ENCODE measurements around the gene METTL26. TPM values are rescaled to one million over a fixed set of nuclear protein-coding genes. Genes with fewer than 3 reads are reported as not detected.
A peak's percentile ranks its signal among the peaks of the same experiment; 100 is the strongest.

The METTL26 gene
- total RNA-seq, 1 donor from 2014 or later, result 53.5 TPM

DNA sequence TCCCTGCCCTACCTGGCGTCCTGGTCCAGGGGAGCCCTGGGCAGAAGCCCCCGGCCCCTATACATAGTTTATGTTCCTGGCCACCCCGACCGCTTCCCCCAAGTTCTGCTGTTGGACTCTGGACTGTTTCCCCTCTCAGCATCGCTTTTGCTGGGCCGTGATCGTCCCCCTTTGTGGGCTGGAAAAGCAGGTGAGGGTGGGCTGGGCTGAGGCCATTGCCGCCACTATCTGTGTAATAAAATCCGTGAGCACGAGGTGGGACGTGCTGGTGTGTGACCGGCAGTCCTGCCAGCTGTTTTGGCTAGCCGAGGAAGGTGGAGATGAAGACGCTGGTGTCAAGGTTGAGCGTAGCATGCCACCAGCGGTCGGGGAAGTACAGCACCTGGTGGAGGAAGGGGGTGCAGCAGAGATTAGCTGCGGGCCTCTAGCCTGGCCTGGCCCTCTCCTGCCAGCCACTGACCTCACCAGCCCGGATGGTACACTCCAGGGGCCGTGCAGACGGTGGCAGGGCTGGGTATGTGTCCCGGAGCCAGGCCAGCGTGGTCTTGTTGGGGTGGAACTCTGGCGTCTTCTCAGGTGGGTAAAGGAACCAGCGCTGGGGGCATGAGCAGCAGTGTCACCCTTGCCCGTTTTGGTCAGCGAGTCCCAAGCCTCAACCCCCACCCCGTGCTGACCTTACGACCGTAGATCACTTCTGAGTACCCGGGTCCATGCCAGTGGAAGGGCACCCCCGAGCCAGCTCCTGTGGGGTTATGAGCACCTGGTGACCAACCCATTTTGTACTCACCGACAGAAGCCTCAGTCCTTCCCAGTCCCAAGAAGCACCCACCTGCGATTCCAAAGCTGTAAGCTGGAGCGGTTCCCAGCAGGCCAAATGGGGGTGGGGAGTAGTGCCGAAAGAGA, 46.6 kb upstream of the METTL26 start:
- no peak for ATAC-seq
- Histone ChIP-seq H3K4me1 (peaks cover 37% of the 10 kb centered on the region), H3K4me3 (peak overlapping the region; percentile 75), H3K9me3 (no peaks in the 10 kb centered on the region), H3K27ac (no peak overlapping the region), H3K27me3 (no peaks in the 10 kb centered on the region), H3K36me3 (peaks cover 17% of the 10 kb centered on the region)
- DNase-seq, result no peak
- TF ChIP-seq, protein P1, sequence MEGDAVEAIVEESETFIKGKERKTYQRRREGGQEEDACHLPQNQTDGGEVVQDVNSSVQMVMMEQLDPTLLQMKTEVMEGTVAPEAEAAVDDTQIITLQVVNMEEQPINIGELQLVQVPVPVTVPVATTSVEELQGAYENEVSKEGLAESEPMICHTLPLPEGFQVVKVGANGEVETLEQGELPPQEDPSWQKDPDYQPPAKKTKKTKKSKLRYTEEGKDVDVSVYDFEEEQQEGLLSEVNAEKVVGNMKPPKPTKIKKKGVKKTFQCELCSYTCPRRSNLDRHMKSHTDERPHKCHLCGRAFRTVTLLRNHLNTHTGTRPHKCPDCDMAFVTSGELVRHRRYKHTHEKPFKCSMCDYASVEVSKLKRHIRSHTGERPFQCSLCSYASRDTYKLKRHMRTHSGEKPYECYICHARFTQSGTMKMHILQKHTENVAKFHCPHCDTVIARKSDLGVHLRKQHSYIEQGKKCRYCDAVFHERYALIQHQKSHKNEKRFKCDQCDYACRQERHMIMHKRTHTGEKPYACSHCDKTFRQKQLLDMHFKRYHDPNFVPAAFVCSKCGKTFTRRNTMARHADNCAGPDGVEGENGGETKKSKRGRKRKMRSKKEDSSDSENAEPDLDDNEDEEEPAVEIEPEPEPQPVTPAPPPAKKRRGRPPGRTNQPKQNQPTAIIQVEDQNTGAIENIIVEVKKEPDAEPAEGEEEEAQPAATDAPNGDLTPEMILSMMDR (IDR thresholded peaks at IDR 0.05), result no peak
- intact Hi-C loops (cut with DNase I), result no loop called here

DNA sequence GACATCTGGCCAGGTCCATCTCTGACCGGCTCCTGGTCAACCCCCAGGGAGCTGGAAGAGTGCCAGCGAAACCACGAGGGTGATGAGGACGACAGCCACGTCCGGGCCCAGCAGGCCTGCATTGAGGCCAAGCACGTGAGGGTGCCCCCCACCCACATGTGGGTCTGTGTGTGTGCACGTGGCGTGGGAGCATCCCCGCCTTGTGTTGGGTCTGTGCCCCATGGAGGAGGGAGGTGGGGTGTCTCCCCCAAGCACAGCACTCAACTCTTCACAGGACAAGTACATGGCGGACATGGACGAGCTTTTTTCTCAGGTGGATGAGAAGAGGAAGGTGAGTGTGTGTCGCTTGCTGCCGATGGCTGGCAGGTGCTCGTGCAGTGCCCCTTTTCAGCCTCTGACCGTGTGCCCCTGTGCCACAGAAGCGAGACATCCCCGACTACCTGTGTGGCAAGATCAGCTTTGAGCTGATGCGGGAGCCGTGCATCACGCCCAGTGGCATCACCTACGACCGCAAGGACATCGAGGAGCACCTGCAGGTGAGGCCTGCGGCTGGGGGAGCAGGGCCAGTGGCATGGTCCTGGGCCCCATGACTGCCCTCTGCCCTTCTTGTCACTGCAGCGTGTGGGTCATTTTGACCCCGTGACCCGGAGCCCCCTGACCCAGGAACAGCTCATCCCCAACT, 45.8 kb upstream of the METTL26 start:
- Histone ChIP-seq H3K4me3 (peak overlapping the region; percentile 70), H3K27ac (no peak overlapping the region), H3K4me1 (peaks cover 37% of the 10 kb centered on the region), H3K9me3 (no peaks in the 10 kb centered on the region), H3K36me3 (peaks cover 17% of the 10 kb centered on the region), H3K27me3 (no peaks in the 10 kb centered on the region)
- intact Hi-C loops (cut with DNase I), result no loop called here
- TF ChIP-seq, protein P1 (IDR thresholded peaks at IDR 0.05), result no peak
- ATAC-seq, result no peak
- no peak for DNase-seq

DNA sequence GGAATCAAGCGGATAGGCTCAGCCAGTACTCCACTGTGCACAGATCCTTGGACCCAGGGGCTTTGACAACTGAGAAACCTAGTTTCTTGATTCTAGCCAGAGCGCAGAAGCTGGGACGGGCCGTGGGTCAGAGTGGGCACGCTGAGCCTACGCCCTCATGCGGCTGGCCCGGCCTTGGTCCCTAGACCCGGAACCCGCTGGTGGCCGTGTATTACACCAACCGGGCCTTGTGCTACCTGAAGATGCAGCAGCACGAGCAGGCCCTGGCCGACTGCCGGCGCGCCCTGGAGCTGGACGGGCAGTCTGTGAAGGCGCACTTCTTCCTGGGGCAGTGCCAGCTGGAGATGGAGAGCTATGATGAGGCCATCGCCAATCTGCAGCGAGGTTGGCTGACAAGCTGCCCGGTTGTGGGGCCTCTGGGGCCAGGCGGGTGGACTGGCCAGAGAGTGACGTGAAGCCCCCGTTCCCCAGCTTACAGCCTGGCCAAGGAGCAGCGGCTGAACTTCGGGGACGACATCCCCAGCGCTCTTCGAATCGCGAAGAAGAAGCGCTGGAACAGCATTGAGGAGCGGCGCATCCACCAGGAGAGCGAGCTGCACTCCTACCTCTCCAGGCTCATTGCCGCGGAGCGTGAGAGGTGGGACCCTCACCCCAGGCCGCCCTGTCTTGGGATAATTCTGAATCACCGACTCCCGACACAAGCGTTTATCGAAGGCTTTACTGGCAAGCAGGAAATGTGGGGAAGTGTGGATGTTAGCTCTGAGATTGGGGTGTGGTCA, 45.1 kb upstream of the METTL26 start:
- Histone ChIP-seq H3K27ac (peak overlapping the region; percentile 89), H3K4me3 (peak overlapping the region; percentile 70), H3K4me1 (peaks cover 37% of the 10 kb centered on the region), H3K27me3 (no peaks in the 10 kb centered on the region), H3K36me3 (peaks cover 17% of the 10 kb centered on the region), H3K9me3 (no peaks in the 10 kb centered on the region)
- ATAC-seq (no peak), DNase-seq (no peak)
- intact Hi-C loops (cut with DNase I), result no loop called here
- TF ChIP-seq, protein P1 (IDR thresholded peaks at IDR 0.05), result peak; percentile 11

DNA sequence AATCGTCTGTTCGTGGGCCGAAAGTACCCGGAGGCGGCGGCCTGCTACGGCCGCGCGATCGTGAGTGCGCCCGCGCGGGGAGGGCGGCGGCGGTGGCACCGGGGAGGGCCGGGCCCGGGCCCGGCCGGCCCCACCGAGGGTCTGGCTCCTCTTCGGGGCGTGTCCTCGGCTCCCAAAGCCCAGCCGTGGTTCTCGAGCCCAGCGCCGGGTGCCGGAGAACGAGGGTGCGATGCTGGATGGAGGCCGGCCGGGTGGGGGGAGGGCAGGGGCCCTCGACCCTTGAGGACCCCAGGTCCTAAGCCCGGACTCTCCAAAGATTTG, 44.5 kb upstream of the METTL26 start:
- peaks cover 32% of the 10 kb centered on the region for H3K4me1 ChIP-seq
- TF ChIP-seq, protein P1 (IDR thresholded peaks at IDR 0.05), result no peak
- intact Hi-C loops (cut with DNase I), result no loop called here

DNA sequence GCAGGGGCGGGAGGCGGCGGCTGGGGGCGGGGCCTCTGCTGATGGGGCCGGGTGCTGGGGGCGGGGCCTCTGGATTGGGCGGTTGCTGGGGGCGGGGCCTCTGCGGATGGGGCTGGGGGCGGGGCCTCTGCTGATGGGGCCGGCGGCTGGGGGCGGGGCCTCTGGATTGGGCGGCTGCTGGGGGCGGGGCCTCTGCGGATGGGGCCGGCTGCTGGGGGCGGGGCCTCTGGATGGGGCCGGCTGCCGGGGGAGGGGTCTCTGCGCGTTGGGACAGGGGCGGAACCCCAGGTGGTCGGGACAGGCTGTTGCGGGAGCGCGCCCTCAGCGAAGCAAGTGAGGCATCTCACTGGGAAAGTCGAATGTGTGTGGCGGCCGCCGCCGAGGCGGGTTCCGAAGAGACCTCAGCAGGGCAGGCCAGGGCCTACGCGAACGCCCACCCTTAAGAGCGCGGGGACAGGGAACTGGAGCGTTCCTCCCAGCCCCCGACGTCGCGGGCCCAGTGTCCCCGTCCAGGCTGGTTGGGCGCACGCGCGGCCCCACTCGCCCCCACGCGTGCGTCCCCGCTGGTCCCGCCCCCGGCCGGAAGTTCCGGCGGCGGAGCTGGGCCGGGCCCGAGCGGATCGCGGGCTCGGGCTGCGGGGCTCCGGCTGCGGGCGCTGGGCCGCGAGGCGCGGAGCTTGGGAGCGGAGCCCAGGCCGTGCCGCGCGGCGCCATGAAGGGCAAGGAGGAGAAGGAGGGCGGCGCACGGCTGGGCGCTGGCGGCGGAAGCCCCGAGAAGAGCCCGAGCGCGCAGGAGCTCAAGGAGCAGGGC, 43.9 kb upstream of the METTL26 start, which contains the start of gene STUB1:
Gene STUB1, plus strand, starts transcription at position 597 of the 811 bp plus-strand sequence. Its CDS starts 116 bp downstream, at position 713.
- TF ChIP-seq, protein P1 (IDR thresholded peaks at IDR 0.05), result no peak
- intact Hi-C loops (cut with DNase I), result no loop called here
- DNase-seq, result peak; percentile 94
- ATAC-seq, result peak; percentile 84
- no peaks in the 10 kb centered on the region for H3K9me3 ChIP-seq
- peak within 1 kb of the TSS; percentile 70 for H3K4me3 ChIP-seq
- peaks cover 17% of the 10 kb centered on the region for H3K36me3 ChIP-seq
- peak within 1 kb of the TSS; percentile 89 for H3K27ac ChIP-seq
- H3K4me1 ChIP-seq, result peaks cover 30% of the 10 kb centered on the region
- H3K27me3 ChIP-seq, result no peaks in the 10 kb centered on the region

More for the DNA sequence above, 44.5 kb upstream of the METTL26 start:
- Histone ChIP-seq H3K4me3 (peak overlapping the region; percentile 70), H3K9me3 (no peaks in the 10 kb centered on the region), H3K27me3 (no peaks in the 10 kb centered on the region), H3K36me3 (peaks cover 17% of the 10 kb centered on the region), H3K27ac (peak overlapping the region; percentile 89)
- ATAC-seq, result no peak
- DNase-seq, result no peak

All from upper lobe of right lung (tissue), 1 donor.